H1 (cell line): ENCODE measurements around the gene ITSN1. TPM values are rescaled to one million over a fixed set of nuclear protein-coding genes. Genes with fewer than 3 reads are reported as not detected.
A peak's percentile ranks its signal among the peaks of the same experiment; 100 is the strongest.

Source experiments
- CTCF ChIA-PET: fragments of 300-600 bp; sonication (Branson Sonifier 250); formaldehyde crosslinking; loops from one replicate; lab custom pipeline; 2021; ENCODE audit not compliant: partially characterized antibody; lab: Charles Lee
- POLR2A ChIA-PET: fragments of 300-600 bp; sonication (Branson Sonifier 250); formaldehyde crosslinking; loops from one replicate; lab custom pipeline; 2021; ENCODE audit warnings: inconsistent platforms; ENCODE audit not compliant: partially characterized antibody; lab: Charles Lee
- DNase-seq, 2 experiments: peaks; one replicate each; pipeline versions ENCODE4 v3.0.0 to v3.0.0-alpha.2; 2010 to 2022; ENCODE audit warnings: low spot score in 2 of 2, low read depth in 1 of 2, mixed read lengths in 1 of 2
- FAIRE-seq: peaks from 2 replicates; lab custom pipeline; 2011; peaks lifted over from hg19 to GRCh38; lab: Jason Lieb, UNC
- H2AFZ ChIP-seq: 2 replicates; pipeline ENCODE4 v1.8.1; 2012; ENCODE audit warnings: low read length, inconsistent platforms
- H2AK5ac ChIP-seq: 2 replicates; pipeline ENCODE4 v1.6.1; 2013; ENCODE audit warnings: low read depth, low read length
- H2BK120ac ChIP-seq: replicated peaks from 2 replicates; pipeline ENCODE3; 2013; ENCODE audit warnings: low read depth, low read length, inconsistent platforms
- H2BK12ac ChIP-seq: 2 replicates; pipeline ENCODE4 v1.6.1; 2013; ENCODE audit warnings: low read depth, low read length
- H2BK15ac ChIP-seq: 2 replicates; pipeline ENCODE4 v1.6.1; 2013; ENCODE audit warnings: low read length
- H2BK20ac ChIP-seq: 2 replicates; pipeline ENCODE4 v1.6.1; 2013; ENCODE audit warnings: low read length
- H2BK5ac ChIP-seq: 2 replicates; pipeline ENCODE4 v1.6.1; 2013; ENCODE audit warnings: low read depth, low read length
- H3K14ac ChIP-seq: 2 replicates; pipeline ENCODE4 v1.6.1; 2013; ENCODE audit warnings: inconsistent platforms; ENCODE audit not compliant: insufficient read length
- H3K18ac ChIP-seq: 2 replicates; pipeline ENCODE4 v1.6.1; 2013; ENCODE audit warnings: low read length; ENCODE audit errors: extremely low read depth
- H3K23ac ChIP-seq: 2 replicates; pipeline ENCODE4 v1.6.1; 2013; ENCODE audit warnings: inconsistent platforms; ENCODE audit not compliant: insufficient read length
- H3K23me2 ChIP-seq: 2 replicates; pipeline ENCODE4 v1.6.1; 2013; ENCODE audit warnings: low read depth, low read length
- H3K27ac ChIP-seq: 2 replicates; pipeline ENCODE4 v1.6.1; 2011; ENCODE audit warnings: low read depth, low read length, inconsistent platforms
- H3K27me3 ChIP-seq, 4 experiments: replicated peaks in 1 of 4; 1 replicate in 1 of 4; 2 replicates in 3 of 4; pipeline versions ENCODE4 v1.6.1 to v1.8.1; 2011 to 2013; ENCODE audit warnings: low read length in 3 of 4, mild to moderate bottlenecking in 3 of 4, inconsistent platforms in 2 of 4, mixed read lengths in 2 of 4, moderate library complexity in 1 of 4; ENCODE audit not compliant: control insufficient read depth in 3 of 4, insufficient read depth in 3 of 4; ENCODE audit errors: extremely low read depth in 1 of 4
- H3K36me3 ChIP-seq, 4 experiments: 2 replicates each; pipeline versions ENCODE4 v1.6.1 to v1.8.1; 2011 to 2013; ENCODE audit warnings: mild to moderate bottlenecking in 4 of 4, low read length in 3 of 4, moderate library complexity in 2 of 4, control low read depth in 1 of 4, inconsistent platforms in 1 of 4; ENCODE audit not compliant: insufficient read depth in 4 of 4, control insufficient read depth in 2 of 4
- H3K4ac ChIP-seq: replicated peaks from 2 replicates; pipeline ENCODE3; 2013; ENCODE audit warnings: low read length, low read depth, mixed read lengths, inconsistent platforms; ENCODE audit not compliant: insufficient read length
- H3K4me1 ChIP-seq, 4 experiments: replicated peaks in 1 of 4; 1 replicate in 1 of 4; 2 replicates in 3 of 4; pipeline versions ENCODE4 v1.6.1 to v1.8.1; 2011 to 2013; ENCODE audit warnings: low read length in 3 of 4, inconsistent platforms in 2 of 4, mixed read lengths in 1 of 4; ENCODE audit not compliant: insufficient read depth in 4 of 4, control insufficient read depth in 3 of 4
- H3K4me2 ChIP-seq, 2 experiments: 2 replicates each; pipeline versions ENCODE4 v1.6.1 to v1.8.1; 2011 to 2013; ENCODE audit warnings: low read depth in 2 of 2, low read length in 2 of 2, control low read depth in 1 of 2, inconsistent platforms in 1 of 2, mild to moderate bottlenecking in 1 of 2; ENCODE audit not compliant: insufficient read depth in 1 of 2
- H3K4me3 ChIP-seq, 4 experiments: fragments of 200-600, 300-600 bp in 1 of 4; sonication (generic), shearing (Covaris generic), sonication (Bioruptor Twin) in 1 of 4; 2 replicates each; pipeline versions ENCODE4 v1.5.1 to v1.8.1; 2011 to 2016; ENCODE audit warnings: low read length in 4 of 4, low read depth in 3 of 4, control low read depth in 2 of 4, inconsistent platforms in 2 of 4, mild to moderate bottlenecking in 2 of 4, mixed read lengths in 1 of 4, moderate library complexity in 1 of 4; ENCODE audit not compliant: insufficient read depth in 2 of 4; ENCODE audit errors: extremely low read depth in 1 of 4
- H3K56ac ChIP-seq: replicated peaks from 2 replicates; pipeline ENCODE3; 2013; ENCODE audit warnings: low read depth, mild to moderate bottlenecking, mixed read lengths, low read length, inconsistent platforms; ENCODE audit not compliant: insufficient read length
- H3K79me1 ChIP-seq: 2 replicates; pipeline ENCODE4 v1.6.1; 2013; ENCODE audit warnings: low read depth, low read length, control low read depth
- H3K79me2 ChIP-seq, 2 experiments: 2 replicates each; pipeline versions ENCODE4 v1.6.1 to v1.8.1; 2012 to 2013; ENCODE audit warnings: low read length in 2 of 2, mild to moderate bottlenecking in 2 of 2, inconsistent platforms in 1 of 2; ENCODE audit not compliant: insufficient read depth in 2 of 2, control insufficient read depth in 1 of 2
- H3K9ac ChIP-seq, 4 experiments: replicated peaks in 1 of 4; 1 replicate in 1 of 4; 2 replicates in 3 of 4; pipeline versions ENCODE4 v1.6.1 to v1.8.1; 2011 to 2013; ENCODE audit warnings: low read depth in 3 of 4, low read length in 3 of 4, control low read depth in 2 of 4, mild to moderate bottlenecking in 2 of 4, moderate library complexity in 2 of 4, inconsistent platforms in 1 of 4; ENCODE audit errors: extremely low read depth in 1 of 4
- H3K9me3 ChIP-seq, 2 experiments: 2 replicates each; pipeline versions ENCODE4 v1.6.1 to v1.8.1; 2012 to 2013; ENCODE audit warnings: mild to moderate bottlenecking in 2 of 2, moderate library complexity in 2 of 2, control low read depth in 1 of 2, inconsistent platforms in 1 of 2, low read depth in 1 of 2, low read length in 1 of 2, mixed read lengths in 1 of 2; ENCODE audit not compliant: insufficient read depth in 2 of 2
- H4K20me1 ChIP-seq, 2 experiments: replicated peaks in 1 of 2; 2 replicates each; pipeline versions ENCODE3 to v1.8.1; 2011 to 2013; ENCODE audit warnings: inconsistent platforms in 2 of 2, low read length in 2 of 2, mild to moderate bottlenecking in 1 of 2; ENCODE audit not compliant: insufficient read depth in 2 of 2, control insufficient read depth in 1 of 2
- H4K5ac ChIP-seq: 2 replicates; pipeline ENCODE4 v1.6.1; 2013; ENCODE audit warnings: low read length, low read depth, mixed read lengths, inconsistent platforms; ENCODE audit not compliant: insufficient read length
- H4K8ac ChIP-seq: 2 replicates; pipeline ENCODE4 v1.8.0; 2013; ENCODE audit warnings: mild to moderate bottlenecking, moderate library complexity, low read length, inconsistent platforms; ENCODE audit not compliant: insufficient read depth; ENCODE audit errors: extremely low read depth
- H4K91ac ChIP-seq: replicated peaks from 2 replicates; pipeline ENCODE3; 2013; ENCODE audit warnings: low read length, mixed read lengths, inconsistent platforms; ENCODE audit not compliant: insufficient read length
- ASH2L ChIP-seq: fragments of 200-600, 300-600 bp; sonication (generic); IDR thresholded peaks from one replicate; pipeline ENCODE4 v1.7.1; 2017; ENCODE audit warnings: low read length
- WGBS, 2 experiments: shearing (Covaris generic) in 1 of 2; methylation state at CpG; one replicate each; pipeline versions ENCODE4 v1.1.6 to v1.1.7; 2013 to 2015; ENCODE audit warnings: low lambda C conversion rate in 2 of 2, mixed read lengths in 2 of 2, inconsistent platforms in 1 of 2, low coverage in 1 of 2, missing lambda C conversion rate in 1 of 2; ENCODE audit not compliant: insufficient replicate concordance in 2 of 2, insufficient coverage in 1 of 2, insufficient read length in 1 of 2; ENCODE audit errors: extremely low coverage in 1 of 2, missing lambda C conversion rate in 1 of 2; 5-methylcytosine and 5-hydroxymethylcytosine counted together
- polyA plus RNA-seq, 7 experiments: library from polyadenylated mRNA; depleted of rRNA in 3 of 7; stranded (reverse) in 5 of 7; unstranded in 2 of 7; fragments of >200 nt in 5 of 7; fragments of 200-250 nt in 2 of 7; gene quantifications; 1 replicate in 5 of 7; 2 replicates in 1 of 7; 4 replicates in 1 of 7; pipeline versions ENCODE4 v1.2.1 to v1.2.3, GENCODE V29; 2011 to 2013; ENCODE audit warnings: missing spikeins in 2 of 7, mixed read lengths in 2 of 7
- total RNA-seq: library from RNA; stranded (reverse); fragmentation: NEBNext Ultra II Directional; extraction: Animal tissue kit (Norgen Biotek cat#: 25700); gene quantifications from 2 replicates; pipeline ENCODE4 v1.2.1, GENCODE V29; 2021

The ITSN1 gene
- total and polyA plus RNA-seq, 2 of the 8 experiments (the other 6 are each of a cell fraction or from before 2014, with no cell fraction given): 60.8 to 78.1 TPM

DNA sequence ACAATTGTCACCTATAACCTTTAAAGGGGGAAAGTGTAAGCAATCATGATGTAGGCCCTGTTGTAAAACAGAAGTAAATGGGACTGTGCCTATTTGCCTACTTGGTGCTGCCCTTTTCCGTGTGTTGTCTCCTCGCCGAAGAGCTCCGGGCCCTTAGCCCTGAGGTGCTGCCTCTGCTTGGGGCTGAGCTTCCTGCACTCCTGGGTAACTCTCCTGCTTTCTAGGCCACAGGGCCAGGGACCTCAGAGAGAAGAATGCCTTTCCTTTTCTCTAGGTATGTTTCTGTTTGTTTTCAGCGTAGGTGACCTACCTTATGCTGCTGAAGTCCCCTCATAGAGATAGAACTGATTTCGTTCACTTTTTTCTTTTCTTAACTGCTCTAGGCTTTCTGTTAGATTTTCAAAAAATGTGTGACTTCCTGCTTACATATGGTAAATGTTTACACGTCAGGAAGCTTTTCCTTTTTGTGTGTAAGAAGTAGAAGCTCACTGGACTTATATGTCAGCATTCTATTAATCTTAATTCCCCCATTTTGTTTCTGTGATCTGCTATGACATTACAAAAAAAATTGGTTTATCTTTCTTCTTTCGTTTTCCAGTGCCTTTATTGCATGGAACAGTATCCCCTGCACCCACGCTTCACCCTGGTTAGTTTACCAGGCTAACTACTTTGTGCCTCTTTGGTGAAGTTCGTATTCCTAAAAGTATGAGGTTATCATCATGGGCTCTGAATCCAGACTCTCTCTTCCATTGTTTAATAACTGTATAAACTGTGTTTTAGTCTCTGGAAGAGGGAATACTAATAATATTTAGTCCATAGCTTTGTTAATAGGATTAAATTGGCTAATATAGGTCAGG, 61.7 kb downstream of the ITSN1 start:
- no peak for DNase-seq
- ChIA-PET POLR2A (interaction anchor here (0.6 to 1.2 kb wide), 5 partner anchors 11 to 115 kb away, joined by 3 to 5 read pairs (median 3); partner anchors contain the start of gene DONSON), CTCF (interaction anchor here (1.2 kb wide), 1 partner anchor 98 kb away, joined by 4 read pairs; no protein-coding TSS in a partner anchor)
- Histone ChIP-seq H3K27ac (no peak overlapping the region), H3K4ac (no peak overlapping the region), H2AK5ac (no peak overlapping the region), H2BK120ac (no peak overlapping the region), H3K18ac (no peak overlapping the region), H3K9ac (no peak overlapping the region), H2BK5ac (no peak overlapping the region), H3K4me3 (no peak overlapping the region), H3K4me1 (peaks cover 0 to 6% (median 0%) of the 10 kb centered on the region in 4 experiments; a peak in 1 of 7 replicates), H4K5ac (no peak overlapping the region), H2BK12ac (no peak overlapping the region), H3K36me3 (peaks cover 0 to 7% (median 2%) of the 10 kb centered on the region in 4 experiments; a peak in 2 of 8 replicates), H3K79me1 (no peaks in the 10 kb centered on the region), H4K20me1 (no peaks in the 10 kb centered on the region), H4K91ac (no peak overlapping the region), H3K14ac (no peak overlapping the region), H3K23me2 (no peaks in the 10 kb centered on the region), H2AFZ (no peak overlapping the region), H3K56ac (no peak overlapping the region), H2BK15ac (no peak overlapping the region), H3K23ac (no peak overlapping the region), H3K27me3 (no peaks in the 10 kb centered on the region), H3K4me2 (no peak overlapping the region), H3K9me3 (peaks cover 0 to 2% of the 10 kb centered on the region in 2 experiments; a peak in 1 of 4 replicates), H4K8ac (no peak overlapping the region), H3K79me2 (peaks cover 0 to 89% of the 10 kb centered on the region in 2 experiments; a peak in 3 of 4 replicates), H2BK20ac (no peak overlapping the region)
- FAIRE-seq: peak; percentile 36
- 84% methylated on average over 10 of the region's 10 CpGs; no CpG with 5 or more reads in 1 of the 2 experiments for WGBS, 2 experiments
- TF ChIP-seq ASH2L: no peak
